ENCODE data around the gene CXCR3.
"Not testable (repeated sequence)": the region's sequence is repeated elsewhere in the genome, so short reads cannot be mapped to it uniquely, and the experiment has no call there.

The CXCR3 gene

DNA sequence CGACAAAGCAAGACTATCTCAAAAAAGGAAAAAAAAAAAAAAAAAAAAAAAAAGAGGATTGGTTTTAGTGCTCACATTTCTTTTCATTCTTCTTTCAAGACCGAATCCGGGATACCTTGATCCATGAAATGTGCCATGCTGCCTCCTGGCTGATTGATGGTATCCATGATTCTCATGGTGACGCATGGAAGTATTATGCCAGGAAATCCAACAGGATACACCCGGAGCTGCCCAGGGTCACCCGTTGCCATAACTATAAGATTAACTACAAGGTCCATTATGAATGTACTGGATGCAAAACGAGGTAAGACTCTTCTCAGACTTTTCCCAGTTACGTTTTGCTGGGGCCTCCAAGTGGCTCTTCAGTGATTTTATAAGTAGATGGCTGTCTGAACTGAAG lies 6.1 kb downstream of the CXCR3 start:
- no peak for TF ChIP-seq OSR1 (CRISPR knock-in tag; IDR thresholded peaks at IDR 0.05)
- no peak for TF ChIP-seq GLIS3 (CRISPR knock-in tag; IDR thresholded peaks at IDR 0.05)
- TF ChIP-seq, protein P1, sequence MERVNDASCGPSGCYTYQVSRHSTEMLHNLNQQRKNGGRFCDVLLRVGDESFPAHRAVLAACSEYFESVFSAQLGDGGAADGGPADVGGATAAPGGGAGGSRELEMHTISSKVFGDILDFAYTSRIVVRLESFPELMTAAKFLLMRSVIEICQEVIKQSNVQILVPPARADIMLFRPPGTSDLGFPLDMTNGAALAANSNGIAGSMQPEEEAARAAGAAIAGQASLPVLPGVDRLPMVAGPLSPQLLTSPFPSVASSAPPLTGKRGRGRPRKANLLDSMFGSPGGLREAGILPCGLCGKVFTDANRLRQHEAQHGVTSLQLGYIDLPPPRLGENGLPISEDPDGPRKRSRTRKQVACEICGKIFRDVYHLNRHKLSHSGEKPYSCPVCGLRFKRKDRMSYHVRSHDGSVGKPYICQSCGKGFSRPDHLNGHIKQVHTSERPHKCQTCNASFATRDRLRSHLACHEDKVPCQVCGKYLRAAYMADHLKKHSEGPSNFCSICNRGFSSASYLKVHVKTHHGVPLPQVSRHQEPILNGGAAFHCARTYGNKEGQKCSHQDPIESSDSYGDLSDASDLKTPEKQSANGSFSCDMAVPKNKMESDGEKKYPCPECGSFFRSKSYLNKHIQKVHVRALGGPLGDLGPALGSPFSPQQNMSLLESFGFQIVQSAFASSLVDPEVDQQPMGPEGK (CRISPR knock-in tag; IDR thresholded peaks at IDR 0.05; ENCODE audit: borderline replicate concordance): no peak
- TF ChIP-seq SNAI2 (CRISPR knock-in tag; IDR thresholded peaks at IDR 0.05): no peak
- no peak for TF ChIP-seq ZC3H10 (CRISPR knock-in tag; IDR thresholded peaks at IDR 0.05)
- TF ChIP-seq ISL1 (CRISPR knock-in tag; IDR thresholded peaks at IDR 0.05): no peak
- TF ChIP-seq ESRRG (CRISPR knock-in tag; IDR thresholded peaks at IDR 0.05): no peak
- TF ChIP-seq TOX (CRISPR knock-in tag; IDR thresholded peaks at IDR 0.05; ENCODE audit: borderline replicate concordance): no peak
- no peak for TF ChIP-seq CSDC2 (CRISPR knock-in tag; IDR thresholded peaks at IDR 0.05)
- no peak for TF ChIP-seq PPARA (CRISPR knock-in tag; IDR thresholded peaks at IDR 0.05; ENCODE audit: borderline replicate concordance)
- TF ChIP-seq, protein P2, sequence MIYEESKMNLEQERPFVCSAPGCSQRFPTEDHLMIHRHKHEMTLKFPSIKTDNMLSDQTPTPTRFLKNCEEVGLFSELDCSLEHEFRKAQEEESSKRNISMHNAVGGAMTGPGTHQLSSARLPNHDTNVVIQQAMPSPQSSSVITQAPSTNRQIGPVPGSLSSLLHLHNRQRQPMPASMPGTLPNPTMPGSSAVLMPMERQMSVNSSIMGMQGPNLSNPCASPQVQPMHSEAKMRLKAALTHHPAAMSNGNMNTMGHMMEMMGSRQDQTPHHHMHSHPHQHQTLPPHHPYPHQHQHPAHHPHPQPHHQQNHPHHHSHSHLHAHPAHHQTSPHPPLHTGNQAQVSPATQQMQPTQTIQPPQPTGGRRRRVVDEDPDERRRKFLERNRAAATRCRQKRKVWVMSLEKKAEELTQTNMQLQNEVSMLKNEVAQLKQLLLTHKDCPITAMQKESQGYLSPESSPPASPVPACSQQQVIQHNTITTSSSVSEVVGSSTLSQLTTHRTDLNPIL (CRISPR knock-in tag; IDR thresholded peaks at IDR 0.05; ENCODE audit: low read depth): no peak
- no peak for TF ChIP-seq ZFP30 (CRISPR knock-in tag; IDR thresholded peaks at IDR 0.05)
- TF ChIP-seq ARNTL (CRISPR knock-in tag; IDR thresholded peaks at IDR 0.05; ENCODE audit: borderline replicate concordance, low read depth): no peak
- TF ChIP-seq ZNF565 (CRISPR knock-in tag; conservative IDR thresholded peaks at IDR 0.05; ENCODE audit: low read depth): no peak
- TF ChIP-seq, protein P3, sequence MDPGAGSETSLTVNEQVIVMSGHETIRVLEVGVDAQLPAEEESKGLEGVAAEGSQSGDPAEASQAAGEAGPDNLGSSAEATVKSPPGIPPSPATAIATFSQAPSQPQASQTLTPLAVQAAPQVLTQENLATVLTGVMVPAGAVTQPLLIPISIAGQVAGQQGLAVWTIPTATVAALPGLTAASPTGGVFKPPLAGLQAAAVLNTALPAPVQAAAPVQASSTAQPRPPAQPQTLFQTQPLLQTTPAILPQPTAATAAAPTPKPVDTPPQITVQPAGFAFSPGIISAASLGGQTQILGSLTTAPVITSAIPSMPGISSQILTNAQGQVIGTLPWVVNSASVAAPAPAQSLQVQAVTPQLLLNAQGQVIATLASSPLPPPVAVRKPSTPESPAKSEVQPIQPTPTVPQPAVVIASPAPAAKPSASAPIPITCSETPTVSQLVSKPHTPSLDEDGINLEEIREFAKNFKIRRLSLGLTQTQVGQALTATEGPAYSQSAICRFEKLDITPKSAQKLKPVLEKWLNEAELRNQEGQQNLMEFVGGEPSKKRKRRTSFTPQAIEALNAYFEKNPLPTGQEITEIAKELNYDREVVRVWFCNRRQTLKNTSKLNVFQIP (CRISPR knock-in tag; IDR thresholded peaks at IDR 0.05; ENCODE audit: borderline replicate concordance, low read depth): no peak
- TF ChIP-seq ZFP3 (CRISPR knock-in tag; IDR thresholded peaks at IDR 0.05): no peak
- no peak for TF ChIP-seq TCF4 (CRISPR knock-in tag; IDR thresholded peaks at IDR 0.05; ENCODE audit: borderline replicate concordance)
- TF ChIP-seq, protein P4, sequence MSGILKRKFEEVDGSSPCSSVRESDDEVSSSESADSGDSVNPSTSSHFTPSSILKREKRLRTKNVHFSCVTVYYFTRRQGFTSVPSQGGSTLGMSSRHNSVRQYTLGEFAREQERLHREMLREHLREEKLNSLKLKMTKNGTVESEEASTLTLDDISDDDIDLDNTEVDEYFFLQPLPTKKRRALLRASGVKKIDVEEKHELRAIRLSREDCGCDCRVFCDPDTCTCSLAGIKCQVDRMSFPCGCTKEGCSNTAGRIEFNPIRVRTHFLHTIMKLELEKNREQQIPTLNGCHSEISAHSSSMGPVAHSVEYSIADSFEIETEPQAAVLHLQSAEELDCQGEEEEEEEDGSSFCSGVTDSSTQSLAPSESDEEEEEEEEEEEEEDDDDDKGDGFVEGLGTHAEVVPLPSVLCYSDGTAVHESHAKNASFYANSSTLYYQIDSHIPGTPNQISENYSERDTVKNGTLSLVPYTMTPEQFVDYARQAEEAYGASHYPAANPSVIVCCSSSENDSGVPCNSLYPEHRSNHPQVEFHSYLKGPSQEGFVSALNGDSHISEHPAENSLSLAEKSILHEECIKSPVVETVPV (CRISPR knock-in tag; IDR thresholded peaks at IDR 0.05): no peak
- TF ChIP-seq BACH2 (CRISPR knock-in tag; IDR thresholded peaks at IDR 0.05; ENCODE audit: borderline replicate concordance): no peak
- TF ChIP-seq ZNF70 (CRISPR knock-in tag; IDR thresholded peaks at IDR 0.05): no peak
- ATAC-seq: no peak

DNA sequence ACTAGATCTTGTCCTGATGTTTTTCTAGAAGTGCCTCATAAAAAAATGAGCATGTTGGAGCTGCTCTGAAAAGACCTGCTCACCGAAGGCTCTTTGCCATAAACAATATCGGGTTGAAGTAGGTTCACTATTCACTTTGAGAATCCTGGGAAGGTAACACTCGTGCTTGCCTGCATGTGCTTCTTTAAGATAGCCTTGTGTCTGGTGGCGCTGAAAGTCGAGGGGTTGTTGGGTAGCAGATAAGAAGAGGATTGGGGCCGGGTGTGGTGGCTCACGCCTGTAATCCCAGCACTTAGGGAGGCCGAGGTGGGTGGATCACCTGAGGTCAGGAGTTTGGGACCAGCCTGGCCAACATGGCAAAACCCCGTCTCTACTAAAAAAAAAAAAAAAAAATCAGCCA lies 6.6 kb downstream of the CXCR3 start:
- ATAC-seq: not testable (repeated sequence)

DNA sequence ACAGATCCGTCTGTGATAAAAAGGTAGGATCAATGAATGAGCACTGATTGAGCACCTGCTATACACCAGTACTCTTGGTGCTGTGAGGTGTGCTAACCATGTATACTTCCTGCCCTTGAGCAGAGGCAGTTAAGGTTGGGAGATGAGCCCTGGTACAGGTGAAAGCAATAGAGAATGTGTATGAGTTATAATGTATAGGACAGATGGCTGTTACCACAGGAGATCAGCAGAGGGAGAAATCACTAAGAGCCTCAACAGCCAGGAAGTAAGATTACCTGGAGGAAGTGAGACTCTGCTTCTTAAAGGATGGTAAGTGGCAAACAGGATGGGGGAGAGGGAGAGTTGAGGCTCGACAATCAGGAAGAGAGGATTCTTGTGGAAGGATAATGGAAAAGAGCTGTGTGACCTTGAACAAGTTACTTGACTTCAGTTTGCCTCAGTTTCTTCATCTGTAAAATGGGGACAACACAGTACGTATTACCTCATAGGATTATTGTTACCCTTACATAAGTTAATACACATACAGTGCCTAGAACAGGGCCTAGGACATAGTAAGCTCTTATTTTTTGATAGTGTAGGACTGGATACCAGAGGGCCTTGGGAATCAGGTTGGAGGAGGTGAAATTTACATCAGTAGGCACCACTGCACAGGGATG lies 9.1 kb downstream of the CXCR3 start:
- no peak for TF ChIP-seq GLIS3 (CRISPR knock-in tag; IDR thresholded peaks at IDR 0.05)
- TF ChIP-seq, protein P5, sequence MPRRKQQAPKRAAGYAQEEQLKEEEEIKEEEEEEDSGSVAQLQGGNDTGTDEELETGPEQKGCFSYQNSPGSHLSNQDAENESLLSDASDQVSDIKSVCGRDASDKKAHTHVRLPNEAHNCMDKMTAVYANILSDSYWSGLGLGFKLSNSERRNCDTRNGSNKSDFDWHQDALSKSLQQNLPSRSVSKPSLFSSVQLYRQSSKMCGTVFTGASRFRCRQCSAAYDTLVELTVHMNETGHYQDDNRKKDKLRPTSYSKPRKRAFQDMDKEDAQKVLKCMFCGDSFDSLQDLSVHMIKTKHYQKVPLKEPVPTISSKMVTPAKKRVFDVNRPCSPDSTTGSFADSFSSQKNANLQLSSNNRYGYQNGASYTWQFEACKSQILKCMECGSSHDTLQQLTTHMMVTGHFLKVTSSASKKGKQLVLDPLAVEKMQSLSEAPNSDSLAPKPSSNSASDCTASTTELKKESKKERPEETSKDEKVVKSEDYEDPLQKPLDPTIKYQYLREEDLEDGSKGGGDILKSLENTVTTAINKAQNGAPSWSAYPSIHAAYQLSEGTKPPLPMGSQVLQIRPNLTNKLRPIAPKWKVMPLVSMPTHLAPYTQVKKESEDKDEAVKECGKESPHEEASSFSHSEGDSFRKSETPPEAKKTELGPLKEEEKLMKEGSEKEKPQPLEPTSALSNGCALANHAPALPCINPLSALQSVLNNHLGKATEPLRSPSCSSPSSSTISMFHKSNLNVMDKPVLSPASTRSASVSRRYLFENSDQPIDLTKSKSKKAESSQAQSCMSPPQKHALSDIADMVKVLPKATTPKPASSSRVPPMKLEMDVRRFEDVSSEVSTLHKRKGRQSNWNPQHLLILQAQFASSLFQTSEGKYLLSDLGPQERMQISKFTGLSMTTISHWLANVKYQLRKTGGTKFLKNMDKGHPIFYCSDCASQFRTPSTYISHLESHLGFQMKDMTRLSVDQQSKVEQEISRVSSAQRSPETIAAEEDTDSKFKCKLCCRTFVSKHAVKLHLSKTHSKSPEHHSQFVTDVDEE (CRISPR knock-in tag; IDR thresholded peaks at IDR 0.05): no peak
- TF ChIP-seq BACH2 (CRISPR knock-in tag; IDR thresholded peaks at IDR 0.05; ENCODE audit: borderline replicate concordance): no peak
- TF ChIP-seq ZC3H10 (CRISPR knock-in tag; IDR thresholded peaks at IDR 0.05): no peak
- no peak for TF ChIP-seq ZNF8 (CRISPR knock-in tag; IDR thresholded peaks at IDR 0.05)
- TF ChIP-seq OSR1 (CRISPR knock-in tag; IDR thresholded peaks at IDR 0.05): no peak
- no peak for TF ChIP-seq TOX (CRISPR knock-in tag; IDR thresholded peaks at IDR 0.05; ENCODE audit: borderline replicate concordance)
- no peak for TF ChIP-seq ESRRG (CRISPR knock-in tag; IDR thresholded peaks at IDR 0.05)
- TF ChIP-seq ISL1 (CRISPR knock-in tag; IDR thresholded peaks at IDR 0.05): no peak
- no peak for ATAC-seq

Measured in SK-N-SH treated with all-trans-retinoic acid at 6 μM for 48 hours (cell line).